HepG2 (cell line): ENCODE results near the gene TYMP. TPM values are rescaled to one million over a fixed set of nuclear protein-coding genes. Genes with fewer than 3 reads are reported as not detected.
A peak's percentile ranks its signal among the peaks of the same experiment; 100 is the strongest.

Experiments
- ATF7 ChIP-seq, 2 experiments: fragments of 450-650 bp in 1 of 2; sonication (generic) in 1 of 2; formaldehyde crosslinking in 1 of 2; IDR thresholded peaks; 2 replicates each; pipeline versions ENCODE4 v1.4.0 to v1.6.1; 2016 to 2020; ENCODE audit warnings: antibody characterized with exemption in 1 of 2, mild to moderate bottlenecking in 1 of 2, missing genetic modification reagents in 1 of 2
- BORCS8-MEF2B ChIP-seq: sonication (generic); formaldehyde crosslinking; IDR thresholded peaks from 2 replicates; pipeline ENCODE4 v1.8.0; 2022; ENCODE audit warnings: mild to moderate bottlenecking, missing genetic modification reagents
- CAMTA2 ChIP-seq: sonication (generic); formaldehyde crosslinking; IDR thresholded peaks from 2 replicates; pipeline ENCODE4 v1.4.0; 2020; ENCODE audit warnings: mild to moderate bottlenecking, missing genetic modification reagents, borderline replicate concordance
- CBX5 ChIP-seq: sonication (generic); formaldehyde crosslinking; IDR thresholded peaks from 2 replicates; pipeline ENCODE4 v1.4.0; 2020; ENCODE audit warnings: missing genetic modification reagents, borderline replicate concordance
- CEBPG ChIP-seq: IDR thresholded peaks from 2 replicates; pipeline ENCODE4 v1.6.1; 2016
- JDP2 ChIP-seq: sonication (generic); formaldehyde crosslinking; IDR thresholded peaks from 2 replicates; pipeline ENCODE4 v1.8.1; 2022; ENCODE audit warnings: missing genetic modification reagents, borderline replicate concordance
- MBD4 ChIP-seq: IDR thresholded peaks from 2 replicates; pipeline ENCODE4 v1.6.1; 2012; ENCODE audit warnings: low read length, inconsistent platforms, borderline replicate concordance
- MBNL3 ChIP-seq: fragments of 250-450 bp; sonication (Bioruptor Pico); conservative IDR thresholded peaks from 2 replicates; pipeline ENCODE4 v1.8.0; 2022; ENCODE audit warnings: mild to moderate bottlenecking, inconsistent platforms
- MEF2D ChIP-seq: sonication (generic); formaldehyde crosslinking; IDR thresholded peaks from 2 replicates; pipeline ENCODE4 v1.5.1; 2020; ENCODE audit warnings: mild to moderate bottlenecking, missing genetic modification reagents
- MYC ChIP-seq: sonication (generic); formaldehyde crosslinking; IDR thresholded peaks from 2 replicates; pipeline ENCODE4 v1.9.0; 2021; ENCODE audit warnings: missing genetic modification reagents, borderline replicate concordance
- PLRG1 ChIP-seq: fragments of 450-650 bp; conservative IDR thresholded peaks from 2 replicates; pipeline ENCODE4 v1.6.1; 2016
- PRPF4 ChIP-seq: fragments of 200-400 bp; formaldehyde crosslinking; IDR thresholded peaks from 2 replicates; pipeline ENCODE4 v1.6.1; 2016; ENCODE audit warnings: low read length, low read depth; ENCODE audit not compliant: poor library complexity, severe bottlenecking
- TOE1 ChIP-seq: sonication (generic); formaldehyde crosslinking; IDR thresholded peaks from 2 replicates; pipeline ENCODE4 v1.4.0; 2020; ENCODE audit warnings: mild to moderate bottlenecking, missing genetic modification reagents
- ZNF10 ChIP-seq: sonication (generic); formaldehyde crosslinking; IDR thresholded peaks from 2 replicates; pipeline ENCODE4 v1.4.0; 2020; ENCODE audit warnings: mild to moderate bottlenecking, low read depth, missing genetic modification reagents, borderline replicate concordance
- ZNF652 ChIP-seq: IDR thresholded peaks from 2 replicates; pipeline ENCODE4 v1.6.1; 2016; ENCODE audit warnings: low read depth, borderline replicate concordance
- ZNF747 ChIP-seq: sonication (generic); formaldehyde crosslinking; IDR thresholded peaks from 2 replicates; pipeline ENCODE4 v1.8.1; 2023; ENCODE audit warnings: missing genetic modification reagents, mild to moderate bottlenecking, borderline replicate concordance
- ZSCAN12 ChIP-seq: sonication (generic); formaldehyde crosslinking; IDR thresholded peaks from 2 replicates; pipeline ENCODE4 v1.9.0; 2021; ENCODE audit warnings: mild to moderate bottlenecking, missing genetic modification reagents
- polyA plus RNA-seq, 8 experiments: library from polyadenylated mRNA; depleted of rRNA in 3 of 8; stranded (reverse) in 7 of 8; unstranded in 1 of 8; fragments of >200 nt; fragmentation: Illumina TruSeq in 4 of 8; extraction: Trizol in 4 of 8; gene quantifications; 2 replicates each; pipeline versions ENCODE4 v1.2.1 to v1.2.3, GENCODE V29; 2011 to 2016; ENCODE audit warnings: low read depth in 4 of 8, missing spikeins in 1 of 8, mixed read lengths in 1 of 8; ENCODE audit not compliant: insufficient read depth in 1 of 8
- total RNA-seq, 5 experiments: library from RNA; depleted of rRNA; stranded (reverse); fragments of >200 nt; fragmentation: Illumina TruSeq; extraction: Trizol; gene quantifications; 2 replicates each; pipeline ENCODE4 v1.2.3, GENCODE V29; 2016; ENCODE audit warnings: low read depth in 1 of 5
- TF ChIP-seq, protein P1 (sequence below): sonication (generic); formaldehyde crosslinking; IDR thresholded peaks from 2 replicates; pipeline ENCODE4 v1.5.0; 2020; ENCODE audit warnings: mild to moderate bottlenecking, missing genetic modification reagents, borderline replicate concordance
- TF ChIP-seq, protein P2 (sequence below): sonication (generic); formaldehyde crosslinking; IDR thresholded peaks from 2 replicates; pipeline ENCODE4 v1.4.0; 2020; ENCODE audit warnings: mild to moderate bottlenecking, low read depth, missing genetic modification reagents
- TF ChIP-seq, protein P3 (sequence below): sonication (generic); formaldehyde crosslinking; IDR thresholded peaks from 2 replicates; pipeline ENCODE4 v1.4.0; 2020; ENCODE audit warnings: missing genetic modification reagents; ENCODE audit errors: not compliant biosample characterization
- TF ChIP-seq, protein P4 (sequence below): sonication (generic); formaldehyde crosslinking; IDR thresholded peaks from 2 replicates; pipeline ENCODE4 v1.5.0; 2020; ENCODE audit warnings: mild to moderate bottlenecking, missing genetic modification reagents

Gene TYMP
- total and polyA plus RNA-seq, 2 of the 13 experiments (the other 11 are each of a cell fraction or from before 2014, with no cell fraction given): 3.9 to 4.3 TPM

DNA sequence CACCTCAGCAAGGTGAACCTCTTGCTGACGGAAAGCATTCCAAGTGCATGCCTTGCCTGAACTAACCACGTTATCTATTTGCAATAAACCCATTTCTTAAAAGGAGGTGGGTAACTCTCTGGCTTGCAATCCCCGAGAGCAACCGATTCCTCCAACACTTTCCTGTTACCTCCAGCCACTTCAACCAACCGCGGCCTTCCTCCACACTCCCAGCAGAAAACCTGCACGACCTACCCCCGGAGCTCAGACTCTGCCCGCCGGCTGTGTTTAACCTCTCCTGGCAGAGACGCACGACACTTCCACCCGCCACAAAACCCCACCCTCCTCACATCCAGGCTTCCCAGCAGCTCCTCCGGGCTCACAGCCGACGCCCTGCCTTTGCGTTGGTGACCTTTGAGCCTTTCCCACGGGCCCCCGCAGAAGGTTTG is 5.1 kb downstream of the TYMP start (continued):
- TF ChIP-seq MBD4 (no peak), BORCS8-MEF2B (no peak), TOE1 (CRISPR knock-in tag) (no peak), JDP2 (CRISPR knock-in tag) (no peak), PLRG1 (no peak), ZSCAN12 (CRISPR knock-in tag) (no peak), MEF2D (CRISPR knock-in tag) (0 out of 2 replicates have a peak, but pooled peaks have one; percentile 10), CAMTA2 (no peak), ZNF10 (CRISPR knock-in tag) (no peak), PRPF4 (no peak), CEBPG (CRISPR knock-in tag) (no peak), ZNF747 (CRISPR knock-in tag) (no peak), ATF7 (IDR thresholded peaks at IDR 0.05) (no peak), ATF7 (CRISPR knock-in tag; IDR thresholded peaks at IDR 0.05) (no peak), MBNL3 (CRISPR knock-in tag) (no peak), ZNF652 (no peak), CBX5 (CRISPR knock-in tag) (0 out of 2 replicates have a peak, but pooled peaks have one; percentile 5), MYC (CRISPR knock-in tag) (no peak)
- TF ChIP-seq, protein P1, sequence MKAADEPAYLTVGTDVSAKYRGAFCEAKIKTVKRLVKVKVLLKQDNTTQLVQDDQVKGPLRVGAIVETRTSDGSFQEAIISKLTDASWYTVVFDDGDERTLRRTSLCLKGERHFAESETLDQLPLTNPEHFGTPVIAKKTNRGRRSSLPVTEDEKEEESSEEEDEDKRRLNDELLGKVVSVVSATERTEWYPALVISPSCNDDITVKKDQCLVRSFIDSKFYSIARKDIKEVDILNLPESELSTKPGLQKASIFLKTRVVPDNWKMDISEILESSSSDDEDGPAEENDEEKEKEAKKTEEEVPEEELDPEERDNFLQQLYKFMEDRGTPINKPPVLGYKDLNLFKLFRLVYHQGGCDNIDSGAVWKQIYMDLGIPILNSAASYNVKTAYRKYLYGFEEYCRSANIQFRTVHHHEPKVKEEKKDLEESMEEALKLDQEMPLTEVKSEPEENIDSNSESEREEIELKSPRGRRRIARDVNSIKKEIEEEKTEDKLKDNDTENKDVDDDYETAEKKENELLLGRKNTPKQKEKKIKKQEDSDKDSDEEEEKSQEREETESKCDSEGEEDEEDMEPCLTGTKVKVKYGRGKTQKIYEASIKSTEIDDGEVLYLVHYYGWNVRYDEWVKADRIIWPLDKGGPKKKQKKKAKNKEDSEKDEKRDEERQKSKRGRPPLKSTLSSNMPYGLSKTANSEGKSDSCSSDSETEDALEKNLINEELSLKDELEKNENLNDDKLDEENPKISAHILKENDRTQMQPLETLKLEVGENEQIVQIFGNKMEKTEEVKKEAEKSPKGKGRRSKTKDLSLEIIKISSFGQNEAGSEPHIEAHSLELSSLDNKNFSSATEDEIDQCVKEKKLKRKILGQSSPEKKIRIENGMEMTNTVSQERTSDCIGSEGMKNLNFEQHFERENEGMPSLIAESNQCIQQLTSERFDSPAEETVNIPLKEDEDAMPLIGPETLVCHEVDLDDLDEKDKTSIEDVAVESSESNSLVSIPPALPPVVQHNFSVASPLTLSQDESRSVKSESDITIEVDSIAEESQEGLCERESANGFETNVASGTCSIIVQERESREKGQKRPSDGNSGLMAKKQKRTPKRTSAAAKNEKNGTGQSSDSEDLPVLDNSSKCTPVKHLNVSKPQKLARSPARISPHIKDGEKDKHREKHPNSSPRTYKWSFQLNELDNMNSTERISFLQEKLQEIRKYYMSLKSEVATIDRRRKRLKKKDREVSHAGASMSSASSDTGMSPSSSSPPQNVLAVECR (CRISPR knock-in tag): no peak; the same call in 1 of the 2 replicates
- TF ChIP-seq, protein P2, sequence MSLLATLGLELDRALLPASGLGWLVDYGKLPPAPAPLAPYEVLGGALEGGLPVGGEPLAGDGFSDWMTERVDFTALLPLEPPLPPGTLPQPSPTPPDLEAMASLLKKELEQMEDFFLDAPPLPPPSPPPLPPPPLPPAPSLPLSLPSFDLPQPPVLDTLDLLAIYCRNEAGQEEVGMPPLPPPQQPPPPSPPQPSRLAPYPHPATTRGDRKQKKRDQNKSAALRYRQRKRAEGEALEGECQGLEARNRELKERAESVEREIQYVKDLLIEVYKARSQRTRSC (CRISPR knock-in tag): no peak
- TF ChIP-seq, protein P3, sequence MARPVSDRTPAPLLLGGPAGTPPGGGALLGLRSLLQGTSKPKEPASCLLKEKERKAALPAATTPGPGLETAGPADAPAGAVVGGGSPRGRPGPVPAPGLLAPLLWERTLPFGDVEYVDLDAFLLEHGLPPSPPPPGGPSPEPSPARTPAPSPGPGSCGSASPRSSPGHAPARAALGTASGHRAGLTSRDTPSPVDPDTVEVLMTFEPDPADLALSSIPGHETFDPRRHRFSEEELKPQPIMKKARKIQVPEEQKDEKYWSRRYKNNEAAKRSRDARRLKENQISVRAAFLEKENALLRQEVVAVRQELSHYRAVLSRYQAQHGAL (CRISPR knock-in tag): no peak
- TF ChIP-seq, protein P4, sequence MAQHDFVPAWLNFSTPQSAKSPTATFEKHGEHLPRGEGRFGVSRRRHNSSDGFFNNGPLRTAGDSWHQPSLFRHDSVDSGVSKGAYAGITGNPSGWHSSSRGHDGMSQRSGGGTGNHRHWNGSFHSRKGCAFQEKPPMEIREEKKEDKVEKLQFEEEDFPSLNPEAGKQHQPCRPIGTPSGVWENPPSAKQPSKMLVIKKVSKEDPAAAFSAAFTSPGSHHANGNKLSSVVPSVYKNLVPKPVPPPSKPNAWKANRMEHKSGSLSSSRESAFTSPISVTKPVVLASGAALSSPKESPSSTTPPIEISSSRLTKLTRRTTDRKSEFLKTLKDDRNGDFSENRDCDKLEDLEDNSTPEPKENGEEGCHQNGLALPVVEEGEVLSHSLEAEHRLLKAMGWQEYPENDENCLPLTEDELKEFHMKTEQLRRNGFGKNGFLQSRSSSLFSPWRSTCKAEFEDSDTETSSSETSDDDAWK (CRISPR knock-in tag): no peak
